GM23248 (cell line): ENCODE measurements around the gene ARF1.

ENCODE experiments used
- EZH2 ChIP-seq: fragments of 200-600 bp; sonication (generic); IDR thresholded peaks from 2 replicates; pipeline ENCODE4 v1.6.1; 2018; ENCODE audit warnings: antibody characterized with exemption, mild to moderate bottlenecking; ENCODE audit not compliant: insufficient read depth, poor library complexity, severe bottlenecking
- EZH2phosphoT487 ChIP-seq: fragments of 200-600 bp; sonication (generic); IDR thresholded peaks from 2 replicates; pipeline ENCODE4 v1.6.1; 2018; ENCODE audit warnings: antibody characterized with exemption, moderate library complexity, mild to moderate bottlenecking, low read depth; ENCODE audit not compliant: insufficient read depth

DNA sequence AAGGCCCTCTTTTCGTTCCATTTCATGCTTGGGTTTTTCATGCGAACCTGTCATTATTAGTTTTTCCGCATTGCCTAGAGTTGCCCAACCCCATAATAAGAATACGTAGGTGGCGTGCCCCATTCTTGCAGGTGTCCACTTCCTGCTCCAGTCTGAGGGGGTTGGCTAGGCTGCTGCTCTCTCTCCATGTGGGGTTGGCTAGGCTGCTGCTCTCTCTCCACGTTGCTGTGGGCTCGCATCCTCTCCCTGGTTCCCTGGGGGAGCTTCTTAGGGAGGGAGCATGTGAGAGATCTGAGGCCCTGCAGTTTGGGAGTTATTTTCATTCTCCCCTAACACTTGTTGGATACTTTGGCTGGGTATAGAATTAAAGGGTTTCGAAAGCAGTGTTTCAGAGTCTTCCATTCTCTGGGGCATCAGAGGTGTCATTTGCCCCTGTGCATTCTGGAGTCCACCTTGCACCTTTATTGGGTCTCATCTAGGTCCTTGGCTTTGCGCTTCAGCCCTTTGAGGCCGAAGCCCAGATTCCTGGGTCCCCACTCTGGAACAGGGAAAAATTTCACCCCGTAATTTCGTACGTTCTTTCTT, 12.0 kb downstream of the ARF1 start:
- TF ChIP-seq EZH2phosphoT487 (no peak), EZH2 (no peak)
